Neuron (in vitro differentiated cells): ENCODE measurements around the gene ARL3.

ENCODE experiments used
- H2AFZ ChIP-seq: one replicate; pipeline ENCODE4 v1.6.1; 2013; ENCODE audit warnings: low read depth, mild to moderate bottlenecking, inconsistent platforms, low read length, moderate library complexity
- H3K27me3 ChIP-seq: one replicate; pipeline ENCODE4 v1.6.1; 2013; ENCODE audit warnings: low read length; ENCODE audit not compliant: insufficient read depth
- H3K36me3 ChIP-seq: one replicate; pipeline ENCODE4 v1.6.1; 2013; ENCODE audit warnings: low read length; ENCODE audit not compliant: insufficient read depth
- H3K4me1 ChIP-seq: one replicate; pipeline ENCODE4 v1.6.1; 2013; ENCODE audit warnings: low read length; ENCODE audit not compliant: insufficient read depth
- H3K4me3 ChIP-seq: 2 replicates; pipeline ENCODE4 v1.5.1; 2013; ENCODE audit warnings: mild to moderate bottlenecking, low read length, moderate library complexity
- H3K9me3 ChIP-seq: one replicate; pipeline ENCODE4 v1.6.1; 2013; ENCODE audit warnings: low read length

ARL3 gene

DNA sequence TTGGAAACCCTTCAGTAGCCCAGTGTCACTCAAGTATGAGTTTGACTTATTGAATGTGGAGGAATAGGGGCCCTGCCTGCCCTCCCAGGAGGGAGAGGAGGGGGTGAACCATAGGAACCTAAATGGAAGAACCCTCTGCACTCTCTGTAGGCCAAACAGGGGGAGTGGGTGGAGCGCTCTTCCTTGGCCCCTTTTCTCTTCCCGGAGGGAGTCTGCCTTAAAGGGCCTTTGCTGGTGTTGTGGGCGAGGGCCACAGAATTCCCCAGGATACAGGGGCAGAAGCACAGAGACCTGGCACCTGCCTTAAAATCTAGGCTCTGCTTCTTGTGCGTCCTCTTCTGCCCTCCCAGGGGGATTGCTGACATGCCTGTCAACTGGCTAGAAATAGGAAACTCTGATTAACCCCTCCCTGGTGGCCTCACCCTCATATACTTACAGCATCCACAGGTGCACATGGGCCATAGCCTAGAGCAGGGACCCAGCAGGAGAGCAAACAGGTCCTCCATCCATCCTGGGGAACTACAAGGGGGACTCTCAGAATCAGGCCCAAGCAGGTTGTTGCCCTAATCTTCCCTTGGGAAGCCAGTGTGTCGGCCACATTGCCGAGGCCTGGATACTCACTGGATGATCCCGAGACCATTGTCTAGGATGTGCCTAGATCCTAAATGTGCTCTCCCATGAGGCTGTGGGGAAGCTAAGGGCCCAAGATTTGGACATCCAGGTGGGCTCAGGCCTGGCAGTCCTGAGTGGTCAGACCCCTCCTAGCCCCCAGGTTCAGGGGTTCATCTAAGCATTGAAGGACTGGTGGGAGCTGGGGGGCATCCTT, 66.5 kb downstream of the ARL3 start:
- Histone ChIP-seq H3K4me1 (peaks cover 66% of the 10 kb centered on the region), H3K27me3 (no peaks in the 10 kb centered on the region), H3K4me3 (peak overlapping the region; percentile 92), H2AFZ (no peak overlapping the region), H3K9me3 (no peaks in the 10 kb centered on the region), H3K36me3 (peaks cover 27% of the 10 kb centered on the region)

DNA sequence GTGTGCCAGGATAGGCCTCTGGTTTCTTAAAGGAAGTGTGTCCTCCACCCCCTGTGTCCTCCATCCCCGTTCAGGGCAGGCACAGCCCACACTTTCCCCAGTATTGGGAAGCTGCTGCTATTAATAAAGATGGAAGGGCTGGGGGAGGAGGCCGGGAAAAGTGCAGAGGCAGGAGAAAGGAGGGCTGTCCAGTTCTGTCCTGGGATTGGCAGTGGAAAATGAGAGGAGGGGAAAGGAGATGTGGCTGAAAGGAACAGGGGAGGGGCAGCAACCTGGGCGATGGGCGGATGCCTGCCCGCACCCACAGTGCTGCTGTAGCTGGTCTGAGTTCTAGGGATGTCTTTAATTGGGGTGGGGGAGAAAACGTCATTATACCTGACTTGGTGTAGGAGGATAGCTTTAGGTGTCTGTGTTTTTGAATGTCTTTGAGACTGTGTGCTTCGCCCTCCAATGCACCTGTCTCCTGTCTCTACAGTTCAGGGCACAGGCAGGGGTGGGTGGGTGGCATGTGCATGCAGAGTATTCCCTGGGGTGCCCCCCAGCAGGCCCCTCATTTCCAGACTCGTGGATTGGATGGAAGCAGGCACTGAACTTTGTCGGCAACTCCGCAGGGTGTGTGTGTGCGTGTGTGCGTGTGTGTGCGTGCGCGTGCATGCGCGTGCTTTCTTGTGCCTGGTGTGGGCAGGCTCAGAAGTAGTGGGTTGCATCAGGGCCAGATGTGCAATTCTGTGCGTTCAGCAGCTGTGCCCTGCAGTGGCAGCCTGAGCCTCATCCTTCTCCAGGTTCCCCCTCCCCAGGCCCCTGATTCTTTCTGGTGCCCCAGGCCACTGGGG, 67.4 kb downstream of the ARL3 start:
- Histone ChIP-seq H2AFZ (no peak overlapping the region), H3K9me3 (no peaks in the 10 kb centered on the region), H3K27me3 (no peaks in the 10 kb centered on the region), H3K4me3 (peak overlapping the region; percentile 92), H3K4me1 (peaks cover 58% of the 10 kb centered on the region), H3K36me3 (peaks cover 20% of the 10 kb centered on the region)

DNA sequence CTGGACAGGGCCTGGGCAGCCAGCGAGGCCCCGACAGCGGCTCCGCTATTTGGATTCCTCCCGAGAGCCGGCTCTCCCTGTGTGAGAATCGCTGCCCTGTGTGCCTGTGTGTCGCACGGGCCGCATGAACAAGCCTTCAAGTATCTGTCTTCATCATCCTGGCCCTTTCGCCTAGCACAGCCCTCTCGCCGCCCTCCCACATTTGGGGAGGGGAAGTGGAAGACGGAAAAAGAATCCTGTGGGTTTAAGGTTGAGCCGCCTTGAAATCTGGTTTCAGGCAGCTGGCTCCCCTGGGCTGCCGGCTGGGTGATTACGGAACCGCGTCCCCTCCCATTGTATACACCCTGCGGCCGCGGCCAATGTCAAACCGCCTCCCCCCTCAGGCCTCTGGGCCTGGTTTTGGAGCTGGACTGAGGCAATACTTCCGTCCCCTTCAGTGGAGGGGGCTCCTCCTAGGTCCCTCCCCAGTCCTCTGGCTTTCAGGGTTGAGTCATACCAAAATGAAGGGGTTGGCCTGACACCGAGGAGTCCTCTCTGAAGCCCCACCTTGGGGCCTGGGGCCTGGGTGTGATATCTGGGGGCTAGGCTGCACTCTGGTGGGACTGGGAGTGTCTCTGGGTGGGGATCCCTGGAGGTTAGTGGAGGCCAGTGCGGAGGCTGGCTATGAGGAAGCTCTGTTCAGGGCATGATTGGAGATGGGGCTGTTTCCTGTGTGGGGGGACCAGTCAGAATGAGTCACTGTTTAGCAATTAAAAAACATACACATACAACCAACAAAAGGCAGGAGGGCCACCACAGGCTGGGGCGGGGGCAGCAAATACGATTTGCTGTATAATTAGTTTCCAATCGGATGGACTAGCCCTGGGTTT, 68.2 kb downstream of the ARL3 start:
- Histone ChIP-seq H3K27me3 (no peaks in the 10 kb centered on the region), H3K9me3 (no peaks in the 10 kb centered on the region), H2AFZ (no peak overlapping the region), H3K4me1 (peaks cover 53% of the 10 kb centered on the region), H3K36me3 (peaks cover 12% of the 10 kb centered on the region), H3K4me3 (peak overlapping the region; percentile 92)

DNA sequence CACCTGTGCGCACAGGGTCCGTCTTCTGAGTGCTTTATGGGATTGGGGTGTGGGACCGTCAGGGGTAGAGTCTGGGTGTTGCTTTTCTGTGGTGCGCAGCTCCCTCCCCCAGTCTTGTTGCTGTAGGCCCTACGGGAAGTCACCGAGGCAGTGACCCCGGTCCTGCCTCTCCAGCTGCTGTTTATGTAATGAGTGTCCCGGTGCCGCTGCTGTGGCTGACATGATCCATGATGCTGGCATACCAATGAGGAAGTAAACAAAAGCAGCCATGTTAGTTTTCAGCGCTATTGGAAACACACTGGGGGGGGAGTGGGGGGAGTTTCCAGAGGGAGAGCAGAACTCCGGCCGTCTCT, 68.8 kb downstream of the ARL3 start:
- Histone ChIP-seq H3K4me1 (peaks cover 46% of the 10 kb centered on the region), H3K36me3 (peaks cover 11% of the 10 kb centered on the region), H3K27me3 (no peaks in the 10 kb centered on the region), H3K9me3 (no peaks in the 10 kb centered on the region), H3K4me3 (peak overlapping the region; percentile 92), H2AFZ (no peak overlapping the region)

DNA sequence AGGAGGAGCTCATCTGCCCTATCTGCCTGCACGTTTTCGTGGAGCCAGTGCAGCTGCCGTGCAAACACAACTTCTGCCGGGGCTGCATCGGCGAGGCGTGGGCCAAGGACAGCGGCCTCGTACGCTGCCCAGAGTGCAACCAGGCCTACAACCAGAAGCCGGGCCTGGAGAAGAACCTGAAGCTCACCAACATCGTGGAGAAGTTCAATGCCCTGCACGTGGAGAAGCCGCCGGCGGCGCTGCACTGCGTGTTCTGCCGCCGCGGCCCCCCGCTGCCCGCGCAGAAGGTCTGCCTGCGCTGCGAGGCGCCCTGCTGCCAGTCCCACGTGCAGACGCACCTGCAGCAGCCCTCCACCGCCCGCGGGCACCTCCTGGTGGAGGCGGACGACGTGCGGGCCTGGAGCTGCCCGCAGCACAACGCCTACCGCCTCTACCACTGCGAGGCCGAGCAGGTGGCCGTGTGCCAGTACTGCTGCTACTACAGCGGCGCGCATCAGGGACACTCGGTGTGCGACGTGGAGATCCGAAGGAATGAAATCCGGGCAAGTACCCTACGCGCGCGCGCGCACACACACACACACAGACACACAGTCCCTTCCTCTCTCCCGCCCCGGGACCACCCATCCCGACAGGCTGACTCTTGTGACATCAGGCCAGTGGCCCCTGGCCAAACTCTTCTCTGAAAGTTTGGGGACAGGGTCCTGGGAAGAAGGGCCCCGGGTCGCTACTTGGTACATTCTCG, 69.4 kb downstream of the ARL3 start:
- H3K4me3 ChIP-seq, result peak overlapping the region; percentile 92
- no peaks in the 10 kb centered on the region for H3K9me3 ChIP-seq
- no peak overlapping the region for H2AFZ ChIP-seq
- H3K4me1 ChIP-seq, result peaks cover 41% of the 10 kb centered on the region
- no peaks in the 10 kb centered on the region for H3K27me3 ChIP-seq
- H3K36me3 ChIP-seq, result peaks cover 11% of the 10 kb centered on the region

DNA sequence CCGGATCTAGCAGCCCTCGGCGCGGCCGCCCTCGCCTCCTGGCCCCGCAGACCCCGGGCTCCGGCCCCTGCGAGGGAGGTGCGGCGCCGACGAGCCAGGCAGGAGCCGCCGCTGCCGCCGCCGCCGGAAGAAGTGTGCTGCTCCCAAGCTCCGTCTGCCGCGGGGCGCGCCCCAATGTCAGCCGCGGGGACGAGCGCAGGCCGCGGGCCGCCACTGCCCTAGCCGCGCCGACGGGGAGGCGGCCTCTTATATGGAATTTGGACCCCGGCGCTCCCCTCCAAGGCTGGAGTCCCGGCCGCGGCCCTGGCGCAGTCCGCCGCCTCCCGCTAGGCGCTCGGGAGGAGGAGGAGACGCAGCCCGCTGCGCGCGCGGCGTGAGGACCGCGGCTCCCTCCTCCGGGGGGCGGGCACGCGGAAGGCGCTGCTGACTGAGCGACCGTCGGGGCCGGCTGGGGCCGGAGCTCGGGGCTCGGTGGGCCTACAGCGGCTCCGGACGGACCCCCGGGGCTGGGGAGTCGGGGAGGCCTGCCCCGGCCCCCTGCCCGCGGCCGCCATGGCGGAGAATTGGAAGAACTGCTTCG, 70.0 kb downstream of the ARL3 start, which contains the start of gene TRIM8:
TSS of gene TRIM8 (plus strand) at position 414 of the 580 bp plus-strand sequence. CDS start at position 553, 139 bp downstream.
- Histone ChIP-seq H3K4me3 (peak within 1 kb of the TSS; percentile 92), H3K9me3 (no peaks in the 10 kb centered on the region), H3K27me3 (no peaks in the 10 kb centered on the region), H3K36me3 (peaks cover 11% of the 10 kb centered on the region), H2AFZ (no peak within 1 kb of the TSS), H3K4me1 (peaks cover 34% of the 10 kb centered on the region)

DNA sequence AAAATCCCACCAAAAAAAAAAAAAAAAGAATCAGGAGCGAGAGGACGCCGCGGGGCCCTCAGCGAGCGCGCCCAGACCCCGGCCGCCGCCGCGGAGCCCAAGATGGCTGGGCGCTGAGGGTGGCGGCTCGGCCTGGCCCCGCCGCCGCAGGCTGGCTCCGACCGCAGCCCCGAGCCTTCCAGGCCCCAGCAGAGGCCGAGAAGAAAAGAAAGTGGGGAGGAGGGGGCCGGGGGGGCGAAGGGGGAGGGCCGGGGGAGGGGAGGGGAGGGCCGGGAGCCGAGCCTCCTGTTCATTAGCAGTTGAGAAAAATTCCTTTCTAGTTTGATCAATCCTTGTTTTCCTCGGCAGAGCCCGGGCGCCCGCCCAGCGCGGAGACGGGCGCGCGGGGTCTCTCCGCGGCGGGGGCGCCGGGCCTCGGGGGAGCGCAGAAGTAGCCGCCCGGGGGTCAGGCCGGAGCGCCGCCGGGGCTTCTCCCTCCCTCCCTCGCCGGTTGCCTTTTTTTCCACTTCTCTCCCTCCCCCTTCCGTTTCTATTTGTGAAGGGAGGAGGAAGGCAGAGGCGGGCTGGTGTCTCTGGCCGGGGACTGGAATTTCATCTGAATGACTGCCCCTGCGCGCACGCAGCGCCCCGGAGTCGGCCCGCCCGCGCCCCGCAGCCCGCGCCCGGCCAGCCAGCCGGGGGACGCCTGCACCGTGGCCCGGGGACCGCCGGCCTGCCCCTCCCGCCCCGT, 70.7 kb downstream of the ARL3 start:
- H3K36me3 ChIP-seq, result peaks cover 11% of the 10 kb centered on the region
- H3K4me3 ChIP-seq, result peak overlapping the region; percentile 92
- H3K9me3 ChIP-seq, result no peaks in the 10 kb centered on the region
- peaks cover 28% of the 10 kb centered on the region for H3K4me1 ChIP-seq
- no peaks in the 10 kb centered on the region for H3K27me3 ChIP-seq
- no peak overlapping the region for H2AFZ ChIP-seq

DNA sequence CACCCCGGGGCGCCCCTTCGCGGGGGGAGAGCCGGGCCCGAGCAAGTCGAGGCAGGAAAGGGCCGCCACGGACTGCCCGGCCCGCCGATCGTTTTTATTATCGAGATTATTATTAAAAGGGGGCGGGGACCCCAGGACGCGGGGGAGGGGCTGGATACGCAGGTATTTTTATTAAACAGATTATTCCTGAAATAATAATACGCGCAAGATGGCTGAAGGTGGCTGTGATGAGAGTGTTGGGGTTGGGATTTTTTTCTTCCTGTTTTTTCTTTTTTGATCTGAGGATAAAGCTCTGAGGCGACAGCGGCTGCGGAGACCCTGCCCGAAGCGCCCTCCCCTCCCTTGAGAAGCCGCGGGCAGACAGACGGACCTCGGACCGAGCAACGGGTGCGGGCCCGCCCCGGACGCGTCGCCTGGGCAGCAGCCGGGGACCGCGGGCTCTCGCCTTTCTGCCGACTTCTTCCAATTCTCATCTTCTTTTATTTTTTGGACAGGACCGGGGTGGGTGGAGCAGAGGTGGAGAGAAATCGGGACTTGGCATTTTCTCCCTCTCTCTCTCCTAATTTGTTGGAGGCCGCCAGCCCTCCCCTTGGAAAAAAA, 71.4 kb downstream of the ARL3 start:
- Histone ChIP-seq H3K4me1 (peaks cover 21% of the 10 kb centered on the region), H3K27me3 (no peaks in the 10 kb centered on the region), H3K9me3 (no peaks in the 10 kb centered on the region), H3K36me3 (peaks cover 7% of the 10 kb centered on the region), H3K4me3 (peak overlapping the region; percentile 92), H2AFZ (no peak overlapping the region)

DNA sequence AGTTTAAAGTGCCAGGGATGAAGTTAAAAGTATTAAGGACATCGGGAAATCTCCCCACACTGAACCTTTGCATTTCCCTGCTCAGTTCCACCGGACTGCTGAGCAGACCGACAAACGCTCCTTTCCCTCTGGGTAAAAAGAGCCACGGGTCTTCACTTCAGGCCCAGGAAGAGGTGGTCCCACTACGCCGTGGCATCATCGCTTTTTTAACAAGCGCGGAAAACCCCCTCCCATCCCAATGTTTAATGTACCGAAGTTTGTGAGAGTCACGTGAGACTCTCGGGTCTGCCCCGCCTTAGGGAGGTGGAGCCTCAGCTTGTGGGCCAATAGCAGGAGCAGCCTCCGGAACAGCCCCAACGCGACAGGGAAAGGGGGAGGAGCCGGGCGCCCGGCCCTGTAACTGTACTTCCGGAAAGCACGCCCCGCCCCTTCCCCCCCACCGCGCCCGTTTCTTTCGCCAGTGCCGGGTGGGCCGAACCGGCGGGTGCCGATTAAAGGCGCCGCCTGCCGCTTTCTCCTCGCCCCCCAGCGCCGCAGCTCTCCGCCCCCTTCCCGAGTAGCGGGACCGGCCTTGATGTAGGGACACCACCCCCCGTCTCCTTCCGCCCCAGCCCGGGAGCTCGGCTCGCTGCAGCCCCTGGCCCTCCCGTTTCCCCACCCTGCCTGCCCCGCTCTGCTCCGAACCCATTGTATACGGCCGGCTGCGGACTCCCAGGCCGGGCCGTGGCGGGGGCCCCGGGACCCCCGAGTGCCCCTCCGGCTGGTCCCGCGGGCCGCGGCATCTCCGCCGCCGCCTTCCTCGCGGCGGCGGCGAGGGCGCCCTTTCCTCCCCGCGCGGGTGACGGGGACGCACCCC, 72.1 kb downstream of the ARL3 start:
- H2AFZ ChIP-seq, result peak overlapping the region; percentile 60
- peaks cover 4% of the 10 kb centered on the region for H3K36me3 ChIP-seq
- H3K4me3 ChIP-seq, result peak overlapping the region; percentile 92
- H3K4me1 ChIP-seq, result peaks cover 14% of the 10 kb centered on the region
- H3K27me3 ChIP-seq, result no peaks in the 10 kb centered on the region
- no peaks in the 10 kb centered on the region for H3K9me3 ChIP-seq

DNA sequence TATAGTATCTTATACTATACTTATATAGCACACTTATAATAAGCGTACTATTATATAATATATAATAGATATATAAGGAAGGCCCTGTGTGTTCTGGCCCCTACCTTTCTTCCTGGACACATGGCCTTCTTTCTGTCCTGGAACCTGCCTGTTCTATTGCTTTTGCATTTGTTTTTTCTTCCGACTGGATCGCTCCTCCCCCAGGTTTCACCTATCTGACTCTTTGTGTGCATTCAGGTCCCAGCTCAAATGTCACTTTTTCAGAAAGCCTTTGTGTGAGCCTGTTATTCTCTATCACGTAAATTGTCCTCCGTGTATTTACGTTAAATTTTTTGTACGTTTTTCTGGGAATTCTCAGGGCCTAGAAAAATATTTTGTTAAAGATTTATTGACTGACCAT, 72.8 kb downstream of the ARL3 start:
- Histone ChIP-seq H3K4me3 (peak overlapping the region; percentile 92), H3K9me3 (no peaks in the 10 kb centered on the region), H3K36me3 (peaks cover 4% of the 10 kb centered on the region), H3K27me3 (no peaks in the 10 kb centered on the region), H3K4me1 (peaks cover 7% of the 10 kb centered on the region), H2AFZ (peak overlapping the region; percentile 60)

DNA sequence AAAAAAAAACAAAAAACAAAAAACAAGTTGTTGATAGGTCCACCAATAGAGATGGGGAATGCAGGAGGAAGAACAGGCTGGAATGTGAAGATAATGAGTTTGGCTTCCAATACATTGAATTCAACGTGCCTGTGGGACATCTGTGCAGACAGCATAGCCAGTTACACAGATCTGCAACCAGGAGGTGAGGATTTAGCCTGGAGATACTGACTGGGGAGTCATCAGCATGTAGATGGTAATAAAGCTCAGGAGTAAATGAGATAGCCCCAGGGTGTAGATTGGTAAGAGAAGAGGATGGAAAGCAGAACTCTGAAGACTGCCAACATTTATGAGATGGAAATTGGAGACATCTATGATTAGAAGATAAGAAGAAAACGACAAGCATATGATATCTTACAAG, 74.7 kb downstream of the ARL3 start:
- H3K9me3 ChIP-seq, result no peaks in the 10 kb centered on the region
- peaks cover 3% of the 10 kb centered on the region for H3K4me1 ChIP-seq
- no peak overlapping the region for H3K4me3 ChIP-seq
- no peaks in the 10 kb centered on the region for H3K36me3 ChIP-seq
- H3K27me3 ChIP-seq, result no peaks in the 10 kb centered on the region
- H2AFZ ChIP-seq, result no peak overlapping the region
